Measurements from ENCODE around the gene MTX3. TPM values are rescaled to one million over a fixed set of nuclear protein-coding genes. Genes with fewer than 3 reads are reported as not detected.

Gene MTX3
- total and polyA plus RNA-seq, 2 donors (not counting 3 experiments of a cell fraction or from before 2014, with no cell fraction given): 2.9 to 8.3 TPM

DNA sequence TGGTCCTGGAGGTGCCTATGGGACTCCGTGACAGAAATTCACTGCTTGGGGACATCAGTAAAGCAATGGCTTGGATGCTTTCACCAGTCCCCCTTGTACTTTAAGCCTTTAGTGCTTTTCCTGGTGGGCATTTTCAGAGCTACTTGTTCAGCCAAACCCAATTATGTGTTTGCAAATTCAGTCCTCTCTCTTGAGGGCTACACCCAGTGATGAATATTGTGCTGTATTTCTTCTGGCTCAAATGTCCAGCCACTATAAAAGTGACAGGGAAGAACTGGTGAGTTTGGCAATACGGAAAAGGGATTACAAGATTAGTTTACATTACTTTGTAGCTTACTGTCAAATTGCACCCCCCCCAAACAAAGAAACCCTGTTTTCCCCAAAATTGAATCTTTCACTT lies 48.6 kb upstream of the MTX3 start:
- ChIA-PET CTCF (interaction anchor here (1.6 kb wide), 1 partner anchor 44 kb away, joined by 5 read pairs; no protein-coding TSS in a partner anchor), POLR2A (no interaction called here)
- DNase-seq (ENCODE audit: low read depth, low spot score): no peak
- Histone ChIP-seq H3K4me1 (ENCODE audit: control insufficient read depth, extremely low read depth, insufficient read depth, low read length) (no peaks in the 10 kb centered on the region), H3K27me3 (ENCODE audit: control insufficient read depth in 2 of 2, insufficient read depth in 2 of 2, low read length in 2 of 2) (peaks cover 20 to 32% of the 10 kb centered on the region in 2 experiments), H3K9ac (replicated peaks; ENCODE audit: extremely low read depth, insufficient read depth, low read length) (no peak overlapping the region), H3K9me1 (replicated peaks; ENCODE audit: control insufficient read depth, extremely low read depth, insufficient read depth, low read length) (no peaks in the 10 kb centered on the region), H3K27ac (ENCODE audit: insufficient read depth, low read depth, low read length) (no peak overlapping the region), H3K4me2 (ENCODE audit: insufficient read depth, low read length) (no peak overlapping the region), H3K9me3 (replicated peaks; ENCODE audit: control insufficient read depth, insufficient read depth, low read length) (no peaks in the 10 kb centered on the region), H3K79me2 (ENCODE audit: control insufficient read depth, insufficient read depth, low read length) (no peaks in the 10 kb centered on the region), H3K4me3 (replicated peaks in 1 of 3; ENCODE audit: insufficient read depth in 1 of 3, low read depth in 1 of 3, low read length in 3 of 3) (no peak overlapping the region), H4K20me1 (replicated peaks; ENCODE audit: control insufficient read depth, extremely low read depth, insufficient read depth, low read length) (no peaks in the 10 kb centered on the region), H3K36me3 (ENCODE audit: control insufficient read depth in 2 of 2, extremely low read depth in 1 of 2, insufficient read depth in 2 of 2, low read length in 2 of 2) (no peaks in the 10 kb centered on the region), H2AFZ (ENCODE audit: low read depth, low read length) (no peak overlapping the region)
- no peak for FAIRE-seq
- dilution Hi-C loops (cut with MboI; ENCODE audit: extremely low pct_ligation_motif_present, low sequenced_read_pairs): no loop called here
- no peak for TF ChIP-seq POLR2AphosphoS5 (IDR thresholded peaks at IDR 0.05; ENCODE audit: insufficient read depth, low read depth, low read length)
- TF ChIP-seq, protein P1, sequence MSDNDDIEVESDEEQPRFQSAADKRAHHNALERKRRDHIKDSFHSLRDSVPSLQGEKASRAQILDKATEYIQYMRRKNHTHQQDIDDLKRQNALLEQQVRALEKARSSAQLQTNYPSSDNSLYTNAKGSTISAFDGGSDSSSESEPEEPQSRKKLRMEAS (IDR thresholded peaks at IDR 0.05; ENCODE audit: insufficient read depth, insufficient read length): no peak
- no peak for TF ChIP-seq FOS (IDR thresholded peaks at IDR 0.05; ENCODE audit: borderline replicate concordance, insufficient read depth, low read length)
- TF ChIP-seq CTCF (IDR thresholded peaks at IDR 0.05; ENCODE audit: extremely low read depth in 1 of 2, insufficient read depth in 1 of 2, low read depth in 1 of 2, low read length in 2 of 2): no peak
- TF ChIP-seq POLR2A (IDR thresholded peaks at IDR 0.05; ENCODE audit: low read depth, low read length): no peak
- no peak for TF ChIP-seq GATA2 (IDR thresholded peaks at IDR 0.05; ENCODE audit: insufficient read depth, insufficient read length, low read depth, low read length)
- no peak for TF ChIP-seq MYC (IDR thresholded peaks at IDR 0.05; ENCODE audit: low read depth, low read length)
- no peak for TF ChIP-seq JUN (IDR thresholded peaks at IDR 0.05; ENCODE audit: borderline replicate concordance, insufficient read depth, insufficient read length, low read depth)
- no peak for TF ChIP-seq EZH2 (IDR thresholded peaks at IDR 0.05; ENCODE audit: borderline replicate concordance, low read depth, low read length, severe bottlenecking)
- intact Hi-C loops (cut with micrococcal nuclease): no loop called here
- no TSS peak for BruUV-seq (replicated peaks)
